Measurements from ENCODE around the gene SIGMAR1. TPM values are rescaled to one million over a fixed set of nuclear protein-coding genes. Genes with fewer than 3 reads are reported as not detected.

The SIGMAR1 gene
- total RNA-seq, 4 donors from 2014 or later: 34.1 to 55.2 (median 51.3) TPM

GRCh38 chr9:34671307-34671706, 33.7 kb upstream of the SIGMAR1 start:
- TF ChIP-seq CTCF (IDR thresholded peaks at IDR 0.05): no peak
- TF ChIP-seq POLR2A (IDR thresholded peaks at IDR 0.05): no peak
- intact Hi-C loops (cut with DNase I; ENCODE audit: low total_unique reads): no loop called here
- Histone ChIP-seq H3K36me3 (no peaks in the 10 kb centered on the region), H3K4me1 (no peaks in the 10 kb centered on the region), H3K27ac (no peak overlapping the region), H3K4me3 (no peak overlapping the region), H3K9me3 (no peaks in the 10 kb centered on the region), H3K27me3 (no peaks in the 10 kb centered on the region)
- no peak for DNase-seq

DNA sequence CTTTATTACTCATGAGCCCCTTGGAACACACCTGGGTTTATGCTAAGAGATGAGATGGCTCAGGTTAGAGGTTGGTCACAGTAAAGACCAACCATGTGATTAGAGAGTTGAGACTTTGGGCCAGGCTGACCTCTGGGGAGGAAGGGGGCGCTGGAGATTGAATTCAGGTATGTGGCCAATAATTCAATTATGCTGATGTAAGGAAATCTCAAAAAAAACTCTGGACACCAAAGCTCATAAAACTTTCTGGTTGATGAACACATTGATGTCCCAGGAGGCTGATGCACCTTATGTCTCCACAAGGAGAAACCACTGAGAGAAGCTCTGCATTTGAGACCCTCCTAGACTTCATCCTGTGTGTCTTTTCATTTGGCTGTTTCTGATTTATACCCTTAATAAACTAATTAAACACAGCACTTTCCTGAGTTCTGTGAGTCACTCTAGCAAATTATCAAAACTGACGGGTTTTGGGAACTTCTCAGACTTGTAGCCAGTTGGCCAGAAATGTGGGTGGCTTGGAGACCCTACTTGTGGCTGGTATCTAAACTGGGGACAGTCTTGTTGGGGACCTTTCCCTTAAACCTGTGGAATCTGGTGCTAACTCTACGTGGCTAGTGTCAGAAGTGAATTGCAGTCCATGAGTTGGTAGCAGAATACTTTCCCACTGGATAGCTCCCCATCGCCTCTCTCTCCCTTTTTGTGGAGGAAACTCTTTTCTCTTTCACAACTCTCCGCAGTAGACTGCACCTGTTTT, 32.4 kb upstream of the SIGMAR1 start:
- intact Hi-C loops (cut with DNase I; ENCODE audit: low total_unique reads): no loop called here
- no peak overlapping the region for H3K4me3 ChIP-seq

DNA sequence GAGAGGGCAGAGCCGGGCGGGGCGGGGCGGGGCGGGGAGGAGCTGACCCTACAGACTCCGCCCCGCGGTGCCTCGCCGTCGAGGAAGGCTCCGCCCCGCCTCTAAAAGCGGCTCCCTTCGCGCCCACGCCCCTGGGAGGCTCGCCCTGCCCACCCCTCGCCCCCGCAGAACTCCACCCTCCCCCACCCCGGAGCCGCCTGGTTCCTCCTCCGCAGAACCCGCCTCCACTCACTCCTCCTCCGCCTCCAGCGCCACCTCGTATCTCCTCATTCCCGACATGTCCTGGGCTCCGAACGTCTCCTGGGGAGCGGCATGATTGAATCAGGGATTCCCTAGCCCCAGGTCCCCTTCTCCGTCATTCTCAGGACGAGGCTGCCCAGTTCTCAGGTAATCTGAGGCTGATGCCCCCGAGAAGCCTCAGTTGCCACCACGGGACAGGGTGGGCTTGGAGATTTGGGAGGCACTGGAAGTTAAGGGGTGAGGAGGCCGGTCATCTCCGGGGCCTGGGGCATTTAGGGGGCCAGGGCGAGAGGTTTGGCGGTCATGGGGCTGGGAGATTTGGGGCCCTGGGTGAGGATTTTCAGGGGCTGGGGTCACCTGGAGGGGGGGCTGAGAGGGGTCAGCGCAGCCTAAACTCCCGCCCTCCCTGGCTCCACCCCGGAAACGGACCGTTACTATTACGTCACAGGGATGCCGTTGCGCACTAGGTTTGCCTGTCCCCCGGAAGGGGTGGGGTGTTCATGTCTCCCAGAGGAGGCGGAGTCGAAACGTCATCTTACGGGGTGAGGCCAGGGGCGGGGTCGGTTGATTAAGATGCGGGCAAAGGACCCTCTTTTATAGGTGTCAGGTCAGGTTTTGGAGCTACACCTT, 28.0 kb upstream of the SIGMAR1 start:
- intact Hi-C loops (cut with DNase I; ENCODE audit: low total_unique reads): no loop called here
- H3K4me3 ChIP-seq: peak overlapping the region; percentile 72 to 83
- peak in 1 of 2 donors; percentile 81 for TF ChIP-seq POLR2A (IDR thresholded peaks at IDR 0.05)
- peak in 2 of 4 experiments; percentile 11 to 14 for TF ChIP-seq CTCF (IDR thresholded peaks at IDR 0.05)
- no peaks in the 10 kb centered on the region for H3K4me1 ChIP-seq
- DNase-seq: peak; percentile 96 to 98
- H3K9me3 ChIP-seq: no peaks in the 10 kb centered on the region
- H3K27ac ChIP-seq: peak overlapping the region; percentile 96 to 99
- no peaks in the 10 kb centered on the region for H3K36me3 ChIP-seq
- no peaks in the 10 kb centered on the region for H3K27me3 ChIP-seq

More for the DNA sequence above, 32.4 kb upstream of the SIGMAR1 start:
- H3K27ac ChIP-seq: no peak overlapping the region
- H3K4me1 ChIP-seq: no peaks in the 10 kb centered on the region
- no peak for DNase-seq
- H3K27me3 ChIP-seq: no peaks in the 10 kb centered on the region
- H3K9me3 ChIP-seq: no peaks in the 10 kb centered on the region
- H3K36me3 ChIP-seq: no peaks in the 10 kb centered on the region
- TF ChIP-seq CTCF (IDR thresholded peaks at IDR 0.05) (no peak), POLR2A (IDR thresholded peaks at IDR 0.05) (no peak)

GRCh38 chr9:34665067-34665380, 27.4 kb upstream of the SIGMAR1 start:
- intact Hi-C loops (cut with DNase I; ENCODE audit: low total_unique reads): no loop called here
- TF ChIP-seq CTCF (IDR thresholded peaks at IDR 0.05) (no peak), POLR2A (IDR thresholded peaks at IDR 0.05) (no peak)
- Histone ChIP-seq H3K36me3 (no peaks in the 10 kb centered on the region), H3K4me3 (peak overlapping the region; percentile 72 to 83), H3K27ac (peak overlapping the region; percentile 96 to 99), H3K4me1 (no peaks in the 10 kb centered on the region), H3K27me3 (no peaks in the 10 kb centered on the region), H3K9me3 (no peaks in the 10 kb centered on the region)
- no peak for DNase-seq

All from uterus (tissue), 4 donors.